Natural killer cell (primary cell): Measurements from ENCODE around the gene OSBPL6. TPM values are rescaled to one million over a fixed set of nuclear protein-coding genes. Genes with fewer than 3 reads are reported as not detected.

Source experiments
- ATAC-seq, 3 donors: fragments of 150-1000 bp in 2 of 3; fragments of 200-7000 bp in 1 of 3; cut with Tn5 transposase; 1 replicate in 1 of 3; 2 replicates in 2 of 3; pipeline ENCODE4 v1.10.0; 2021; ENCODE audit warnings: mild to moderate bottlenecking in 2 of 3, moderate library complexity in 2 of 3
- DNase-seq, 2 donors: peaks; one replicate each; pipeline versions ENCODE4 v3.0.0 to v3.0.0-alpha.2; 2013 to 2021; ENCODE audit warnings: mixed read lengths in 1 of 2
- H3K27ac ChIP-seq: one replicate; pipeline ENCODE4 v1.5.1; 2013; ENCODE audit warnings: mild to moderate bottlenecking, low read length
- H3K27me3 ChIP-seq: one replicate; pipeline ENCODE4 v1.6.1; 2013; ENCODE audit warnings: low read length; ENCODE audit not compliant: control insufficient read depth, insufficient read depth
- H3K36me3 ChIP-seq: one replicate; pipeline ENCODE4 v1.6.1; 2013; ENCODE audit warnings: low read length; ENCODE audit not compliant: control insufficient read depth, insufficient read depth
- H3K4me1 ChIP-seq: one replicate; pipeline ENCODE4 v1.6.1; 2013; ENCODE audit warnings: low read length; ENCODE audit not compliant: control insufficient read depth, insufficient read depth
- H3K4me3 ChIP-seq: one replicate; pipeline ENCODE4 v1.5.1; 2013; ENCODE audit warnings: low read length
- H3K9me3 ChIP-seq: one replicate; pipeline ENCODE4 v1.6.1; 2013; ENCODE audit warnings: low read length; ENCODE audit not compliant: control insufficient read depth, insufficient read depth
- H3K27ac Mint-ChIP-seq, 2 donors: one replicate each; pipeline ENCODE4 v1.8.0; 2022; ENCODE audit warnings: mild to moderate bottlenecking in 2 of 2, mixed read lengths in 2 of 2, moderate library complexity in 1 of 2
- H3K27me3 Mint-ChIP-seq, 2 donors: one replicate each; pipeline ENCODE4 v1.8.0; 2022; ENCODE audit warnings: low read depth in 2 of 2, mixed read lengths in 2 of 2
- H3K36me3 Mint-ChIP-seq: one replicate; pipeline ENCODE4 v1.8.0; 2022; ENCODE audit warnings: mixed read lengths
- H3K4me1 Mint-ChIP-seq, 2 donors: one replicate each; pipeline ENCODE4 v1.8.0; 2022; ENCODE audit warnings: mixed read lengths in 2 of 2
- H3K4me3 Mint-ChIP-seq: one replicate; pipeline ENCODE4 v1.8.0; 2022; ENCODE audit warnings: mild to moderate bottlenecking, moderate library complexity, mixed read lengths
- H3K9me3 Mint-ChIP-seq, 2 donors: one replicate each; pipeline ENCODE4 v1.8.0; 2022; ENCODE audit warnings: mixed read lengths in 2 of 2
- CTCF ChIP-seq: fragments of 200-600 bp; IDR thresholded peaks from one replicate; pipeline ENCODE4 v1.8.0; 2022; ENCODE audit warnings: antibody characterized with exemption
- WGBS: methylation state at CpG from one replicate; pipeline ENCODE4 v1.1.7; 2013; ENCODE audit warnings: missing lambda C conversion rate; ENCODE audit not compliant: insufficient coverage; 5-methylcytosine and 5-hydroxymethylcytosine counted together
- intact Hi-C: fragments of 100-400 bp; cut with micrococcal nuclease; formaldehyde crosslinking; loops from one replicate; pipeline ENCODE4 v1.14.2; 2022
- total RNA-seq, 4 donors: library from RNA; stranded (reverse); fragments of 120-200 nt in 1 of 4; gene quantifications; one replicate each; pipeline versions ENCODE4 v1.2.3 to v1.2.4, GENCODE V29; 2013 to 2022

OSBPL6 gene
- total RNA-seq, 3 donors from 2014 or later (not counting 1 experiment from before 2014, with no cell fraction given): not detected

GRCh38 chr2:178330175-178331017 is 136.1 kb downstream of the OSBPL6 start:
- Mint-ChIP-seq H3K4me3 (no peak overlapping the region), H3K36me3 (no peaks in the 10 kb centered on the region), H3K27ac (no peak overlapping the region), H3K9me3 (no peaks in the 10 kb centered on the region), H3K27me3 (peaks cover 0 to 1% of the 10 kb centered on the region in 2 donors), H3K4me1 (no peaks in the 10 kb centered on the region)
- Histone ChIP-seq H3K4me1 (no peaks in the 10 kb centered on the region), H3K4me3 (no peak overlapping the region), H3K36me3 (no peaks in the 10 kb centered on the region), H3K27me3 (no peaks in the 10 kb centered on the region), H3K27ac (no peak overlapping the region), H3K9me3 (no peaks in the 10 kb centered on the region)
- DNase-seq (no peak), ATAC-seq (no peak)
- no peak for TF ChIP-seq CTCF
- 70% methylated on average over 8 of the region's 8 CpGs for WGBS
- intact Hi-C loops: no loop called here

- H3K36me3 Mint-ChIP-seq: no peaks in the 10 kb centered on the region
- peaks cover 4 to 12% of the 10 kb centered on the region in 2 donors for H3K27me3 Mint-ChIP-seq
- DNase-seq (no peak), ATAC-seq (no peak)
- Histone ChIP-seq H3K27me3 (no peaks in the 10 kb centered on the region), H3K4me1 (no peaks in the 10 kb centered on the region), H3K9me3 (no peaks in the 10 kb centered on the region), H3K4me3 (no peak overlapping the region), H3K36me3 (no peaks in the 10 kb centered on the region), H3K27ac (no peak overlapping the region)
- WGBS: 90% methylated on average over 8 of the region's 9 CpGs
- no peaks in the 10 kb centered on the region for H3K4me1 Mint-ChIP-seq
- H3K4me3 Mint-ChIP-seq: no peak overlapping the region
- H3K27ac Mint-ChIP-seq: no peak overlapping the region
- intact Hi-C loops: no loop called here
- no peaks in the 10 kb centered on the region for H3K9me3 Mint-ChIP-seq
- TF ChIP-seq CTCF: no peak
Measured at GRCh38 chr2:178331474-178332432, 137.4 kb downstream of the OSBPL6 start.

- ATAC-seq: no peak
- Histone ChIP-seq H3K36me3 (no peaks in the 10 kb centered on the region), H3K27me3 (no peaks in the 10 kb centered on the region), H3K4me1 (no peaks in the 10 kb centered on the region), H3K4me3 (no peak overlapping the region), H3K9me3 (no peaks in the 10 kb centered on the region), H3K27ac (no peak overlapping the region)
- Mint-ChIP-seq H3K27ac (no peak overlapping the region), H3K36me3 (no peaks in the 10 kb centered on the region), H3K4me1 (no peaks in the 10 kb centered on the region), H3K27me3 (peaks cover 4 to 12% of the 10 kb centered on the region in 2 donors), H3K9me3 (no peaks in the 10 kb centered on the region), H3K4me3 (no peak overlapping the region)
- TF ChIP-seq CTCF: no peak
- no peak for DNase-seq
- 86% methylated on average over 3 of the region's 3 CpGs for WGBS
- intact Hi-C loops: no loop called here
Measured at GRCh38 chr2:178333851-178334250, 139.5 kb downstream of the OSBPL6 start.
